GM12865 (cell line): Measurements from ENCODE around the gene SACM1L.

Experiments
- DNase-seq: peaks from one replicate; pipeline ENCODE4 v3.0.0; 2010; ENCODE audit warnings: low read depth
- H3K4me3 ChIP-seq: 2 replicates; pipeline ENCODE4 v1.5.1; 2011; ENCODE audit warnings: mild to moderate bottlenecking, low read depth, low read length, control low read depth
- CTCF ChIP-seq: IDR thresholded peaks from 2 replicates; pipeline ENCODE4 v1.5.1; 2011; ENCODE audit warnings: low read length, control low read depth, low read depth, inconsistent platforms; ENCODE audit not compliant: insufficient read depth; ENCODE audit errors: missing control alignments

The SACM1L gene

GRCh38 chr3:45677841-45678240, 11.4 kb upstream of the SACM1L start:
- H3K4me3 ChIP-seq, result no peak overlapping the region
- DNase-seq, result no peak
- no peak for TF ChIP-seq CTCF

- no peak overlapping the region for H3K4me3 ChIP-seq
- DNase-seq, result no peak
- TF ChIP-seq CTCF, result no peak
Observed at GRCh38 chr3:45679805-45680204, 9.4 kb upstream of the SACM1L start.

GRCh38 chr3:45681221-45681620, 8.0 kb upstream of the SACM1L start:
- no peak for TF ChIP-seq CTCF
- no peak for DNase-seq
- no peak overlapping the region for H3K4me3 ChIP-seq

GRCh38 chr3:45681846-45682245, 7.3 kb upstream of the SACM1L start:
- DNase-seq, result no peak
- H3K4me3 ChIP-seq, result no peak overlapping the region
- no peak for TF ChIP-seq CTCF

GRCh38 chr3:45682311-45682710, 6.9 kb upstream of the SACM1L start:
- TF ChIP-seq CTCF, result no peak
- H3K4me3 ChIP-seq, result no peak overlapping the region

GRCh38 chr3:45682786-45683185, 6.4 kb upstream of the SACM1L start:
- DNase-seq, result no peak
- TF ChIP-seq CTCF, result no peak
- H3K4me3 ChIP-seq, result no peak overlapping the region

More at GRCh38 chr3:45682311-45682710, 6.9 kb upstream of the SACM1L start:
- DNase-seq, result no peak
